ENCODE data around the gene ZNF12. TPM values are rescaled to one million over a fixed set of nuclear protein-coding genes. Genes with fewer than 3 reads are reported as not detected.

The ZNF12 gene
- total RNA-seq, 1 donor from 2014 or later, result 32.3 TPM

- DNase-seq (ENCODE audit: low read depth), result no peak
Observed at GRCh38 chr7:6647541-6647940, 59.2 kb downstream of the ZNF12 start.

- DNase-seq (ENCODE audit: low read depth), result no peak
Observed at GRCh38 chr7:6647080-6647479, 59.7 kb downstream of the ZNF12 start.

- DNase-seq (ENCODE audit: low read depth), result no peak
Observed at GRCh38 chr7:6646465-6646864, 60.3 kb downstream of the ZNF12 start.

- DNase-seq (ENCODE audit: low read depth), result no peak
Observed at GRCh38 chr7:6644728-6645127, 62.0 kb downstream of the ZNF12 start.

GRCh38 chr7:6643915-6644625 lies 62.7 kb downstream of the ZNF12 start:
- DNase-seq (ENCODE audit: low read depth), result no peak

- DNase-seq (ENCODE audit: low read depth), result no peak
Observed at GRCh38 chr7:6642861-6643640, 63.7 kb downstream of the ZNF12 start.

GRCh38 chr7:6642239-6642839 lies 64.4 kb downstream of the ZNF12 start:
- no peak for DNase-seq (ENCODE audit: low read depth)

- no peak for DNase-seq (ENCODE audit: low read depth)
Observed at GRCh38 chr7:6641305-6642035, 65.3 kb downstream of the ZNF12 start.

GRCh38 chr7:6640246-6640721 lies 66.5 kb downstream of the ZNF12 start:
- no peak for DNase-seq (ENCODE audit: low read depth)

- DNase-seq (ENCODE audit: low read depth), result no peak
Observed at GRCh38 chr7:6639627-6640026, 67.1 kb downstream of the ZNF12 start.

GRCh38 chr7:6639032-6639431 lies 67.7 kb downstream of the ZNF12 start:
- no peak for DNase-seq (ENCODE audit: low read depth)

Other genes with a start within 250 kb of the ZNF12 start
- gene KDELR2, start 222.8 kb downstream of the ZNF12 start, total RNA-seq, result 170 and 214 TPM in 2 replicates
- under 0.01 and 0.69 TPM in 2 replicates for gene GRID2IP, start 155.5 kb downstream of the ZNF12 start, total RNA-seq
- gene ZDHHC4, start 129.5 kb downstream of the ZNF12 start, total RNA-seq, result 40.3 and 58.8 TPM in 2 replicates
- gene INTS15, start 116.9 kb downstream of the ZNF12 start, total RNA-seq, result 8.2 and 11.5 TPM in 2 replicates
- gene ZNF853, start 91.3 kb downstream of the ZNF12 start, total RNA-seq, result 1.7 and 9.1 TPM in 2 replicates
- gene ZNF316, start 69.6 kb downstream of the ZNF12 start, total RNA-seq, result 12.2 and 30.6 TPM in 2 replicates
- 0.20 and 0.35 TPM in 2 replicates for gene RSPH10B2, start 47.2 kb upstream of the ZNF12 start, total RNA-seq
- 16.3 and 23.1 TPM in 2 replicates for gene CCZ1B, start 119.3 kb upstream of the ZNF12 start, total RNA-seq

Data from renal cortical epithelial cell (primary cell).